Activated naive CD8-positive, alpha-beta T cell treated with anti-CD3 and anti-CD28 coated beads, Interleukin-2, amount 10 ng/mL, durations not matched to agents 7 days and 5 days (primary cell): ENCODE measurements around the gene CIAO1. TPM values are rescaled to one million over a fixed set of nuclear protein-coding genes. Genes with fewer than 3 reads are reported as not detected.

Source experiments
- ATAC-seq: fragments of 150-1000 bp; cut with Tn5 transposase; one replicate; pipeline ENCODE4 v1.10.0; 2021; ENCODE audit warnings: low read depth, moderate library complexity
- POLR2A ChIA-PET: fragments of 350-600 bp; sonication (Branson Sonifier 250); formaldehyde crosslinking; loops from one replicate; lab custom pipeline; 2021; ENCODE audit warnings: antibody characterized with exemption; lab: Charles Lee
- DNase-seq: peaks from one replicate; pipeline ENCODE4 v3.0.0; 2021
- H3K27ac Mint-ChIP-seq: one replicate; pipeline ENCODE4 v1.8.0; 2022; ENCODE audit warnings: mild to moderate bottlenecking, mixed read lengths
- H3K27me3 Mint-ChIP-seq: one replicate; pipeline ENCODE4 v1.8.0; 2022; ENCODE audit warnings: mild to moderate bottlenecking, moderate library complexity, mixed read lengths
- H3K36me3 Mint-ChIP-seq: one replicate; pipeline ENCODE4 v1.8.0; 2021; ENCODE audit warnings: mild to moderate bottlenecking, mixed read lengths
- H3K4me1 Mint-ChIP-seq: one replicate; pipeline ENCODE4 v1.8.0; 2021; ENCODE audit warnings: mixed read lengths
- H3K4me3 Mint-ChIP-seq: one replicate; pipeline ENCODE4 v1.8.0; 2022; ENCODE audit warnings: mild to moderate bottlenecking, moderate library complexity, mixed read lengths
- H3K9me3 Mint-ChIP-seq: one replicate; pipeline ENCODE4 v1.8.0; 2021; ENCODE audit warnings: mixed read lengths
- total RNA-seq, 2 experiments: library from RNA; stranded (reverse); gene quantifications; one replicate each; pipeline ENCODE4 v1.2.3, GENCODE V29; 2021

Gene CIAO1
- total RNA-seq, 2 experiments from 2014 or later: 66.2 to 68.2 TPM

DNA sequence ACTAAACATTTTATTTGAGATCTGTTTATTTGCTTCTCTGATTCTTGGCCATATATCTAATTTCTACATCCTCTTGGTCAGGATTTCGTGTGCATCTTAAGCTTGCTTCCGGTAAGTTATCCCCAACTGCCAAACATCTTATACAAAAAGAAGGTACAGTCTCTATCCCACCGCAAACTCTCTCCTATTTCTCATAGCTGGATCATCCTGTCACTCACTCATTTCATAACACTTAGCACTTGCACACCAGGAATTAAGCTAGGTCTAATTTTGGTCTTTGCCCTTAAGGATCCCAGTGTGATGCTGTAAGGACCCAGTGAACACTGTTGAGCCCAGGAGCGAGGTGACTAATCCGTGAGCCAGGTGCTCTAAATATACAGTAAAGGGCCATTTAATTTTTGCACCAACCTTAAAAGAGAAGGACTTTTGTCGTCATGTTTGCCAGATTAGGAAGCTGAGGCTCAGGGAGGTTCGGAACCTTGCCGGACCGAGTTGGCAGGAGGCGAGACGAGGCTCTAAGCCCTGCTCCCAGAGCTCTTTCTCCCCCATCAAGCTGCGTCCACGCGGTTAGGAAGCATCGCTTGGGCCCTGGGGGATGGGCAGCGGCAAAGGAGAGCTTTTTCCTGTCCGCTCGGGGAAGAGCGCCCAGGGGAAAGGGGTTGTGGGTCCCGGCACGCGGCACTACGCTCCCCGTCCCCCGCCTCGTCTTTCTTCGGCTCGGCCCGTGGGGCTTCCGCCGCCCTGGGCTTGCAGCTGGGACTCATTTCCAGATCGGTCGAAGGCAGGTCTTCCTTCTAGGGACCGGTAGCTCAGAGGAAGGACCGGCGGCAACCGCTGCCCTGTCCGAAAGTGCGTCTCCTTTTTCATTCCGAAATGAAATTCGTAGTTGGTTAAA is 55.0 kb downstream of the CIAO1 start:
- Mint-ChIP-seq H3K27me3 (no peaks in the 10 kb centered on the region), H3K4me1 (peaks cover 56% of the 10 kb centered on the region), H3K36me3 (peaks cover 12% of the 10 kb centered on the region), H3K9me3 (peaks cover 1% of the 10 kb centered on the region), H3K4me3 (peak overlapping the region; percentile 89), H3K27ac (peak overlapping the region; percentile 84)
- DNase-seq (peak; percentile 67), ATAC-seq (peak; percentile 17)
- POLR2A ChIA-PET: interaction anchor here (0.5 to 10.2 kb wide), 11 partner anchors 9 to 217 kb away, joined by 3 to 169 read pairs (median 7); partner anchors contain the start of genes NCAPH, SNRNP200 and STARD7

Other genes with a start within 250 kb of the CIAO1 start
- gene GPAT2, start 231.3 kb upstream of the CIAO1 start, total RNA-seq: 10 to 100 TPM; 14.0 to 15.0 TPM
- under 1 TPM; 0.17 to 0.26 TPM for gene ADRA2B, start 149.7 kb upstream of the CIAO1 start, total RNA-seq
- gene ASTL, start 127.7 kb upstream of the CIAO1 start, total RNA-seq: 10 to 100 TPM; 12.2 to 14.7 TPM
- gene DUSP2, start 120.8 kb upstream of the CIAO1 start, total RNA-seq: 10 to 100 TPM; 47.7 to 50.2 TPM
- gene STARD7, start 57.4 kb upstream of the CIAO1 start, total RNA-seq: 100 to 1,000 TPM; 105 to 114 TPM
- 10 to 100 TPM; 33.4 to 39.1 TPM for gene TMEM127, start 228 bp upstream of the CIAO1 start, total RNA-seq
- 100 to 1,000 TPM; 194 to 201 TPM for gene SNRNP200, start 39.3 kb downstream of the CIAO1 start, total RNA-seq
- gene ITPRIPL1, start 59.1 kb downstream of the CIAO1 start, total RNA-seq: 10 to 100 TPM; 32.8 to 35.9 TPM
- gene NCAPH, start 69.5 kb downstream of the CIAO1 start, total RNA-seq: 10 to 100 TPM; 60.3 to 64.8 TPM
- under 1 TPM in 1 of 2 experiments, not detected in 1; 0.17 TPM for gene NEURL3, start 239.1 kb downstream of the CIAO1 start, total RNA-seq